GM21390 (cell line): ENCODE data around the gene ARHGEF1.

Experiments
- ATAC-seq: cut with Tn5 transposase; IDR thresholded peaks from one replicate; pipeline ENCODE4 v1.9.1; 2021; ENCODE audit not compliant: unreplicated experiment

Gene ARHGEF1

DNA sequence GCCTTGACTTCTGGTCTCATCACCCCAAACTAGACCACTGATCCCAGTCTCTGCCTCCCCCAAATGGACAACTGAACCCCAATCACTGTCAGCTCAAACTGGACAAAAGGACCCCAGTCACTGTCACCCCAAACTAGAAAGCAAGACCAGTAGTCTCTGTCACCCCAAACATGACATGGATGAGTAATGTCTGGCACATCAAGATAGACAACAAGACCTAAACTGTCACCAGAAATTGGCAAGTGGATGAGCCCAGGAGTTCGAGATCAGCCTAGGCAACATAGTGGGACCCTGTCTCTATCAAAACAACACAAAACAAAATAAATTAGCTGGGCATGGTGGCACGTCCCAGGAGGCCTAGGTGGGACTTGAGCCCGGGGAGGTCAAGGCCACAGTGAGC lies 64.1 kb downstream of the ARHGEF1 start:
- no peak for ATAC-seq

DNA sequence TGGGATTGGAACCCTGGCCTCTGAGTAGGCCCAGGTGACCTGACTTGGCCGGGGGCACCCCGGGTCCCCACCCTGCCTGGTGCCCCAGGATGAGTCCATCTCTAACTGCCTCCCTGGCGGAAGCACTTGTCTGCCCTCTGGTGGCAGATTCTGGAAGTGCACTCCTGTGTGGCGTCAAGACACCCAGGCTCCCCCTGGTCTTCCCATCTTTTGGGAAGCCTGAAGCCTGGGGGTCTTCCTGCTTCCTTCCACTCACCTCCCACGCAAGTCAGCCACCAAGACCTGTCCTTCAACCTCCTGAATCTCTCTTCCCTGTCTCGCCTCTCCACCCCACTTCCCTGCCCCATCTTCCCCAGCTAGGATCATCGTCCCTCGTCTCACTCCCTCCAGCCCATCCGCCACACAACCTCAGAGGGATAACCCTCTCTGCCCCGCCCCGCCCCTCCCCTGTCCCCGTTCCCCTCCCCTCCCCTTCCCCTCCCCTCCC lies 68.7 kb downstream of the ARHGEF1 start:
- no peak for ATAC-seq

DNA sequence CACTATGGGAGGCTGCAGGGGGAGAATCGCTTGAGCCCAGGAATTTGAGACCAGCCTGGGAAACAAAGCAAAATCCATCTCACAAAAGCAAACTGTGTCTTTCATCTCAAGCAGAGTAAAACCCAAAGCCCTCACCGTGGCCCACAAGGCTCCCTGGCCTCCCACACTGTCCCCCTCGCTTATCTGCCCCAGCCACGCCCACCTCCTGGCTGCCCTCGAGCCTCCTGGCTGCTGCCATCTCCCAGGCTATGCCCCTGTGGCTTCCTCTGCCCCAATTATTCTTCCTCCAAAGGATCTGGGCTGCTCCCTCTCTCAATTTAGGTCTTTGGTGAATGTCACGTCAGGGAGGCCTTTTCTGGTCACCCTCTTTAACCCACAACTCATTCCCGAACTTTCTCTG lies 72.5 kb downstream of the ARHGEF1 start:
- no peak for ATAC-seq

DNA sequence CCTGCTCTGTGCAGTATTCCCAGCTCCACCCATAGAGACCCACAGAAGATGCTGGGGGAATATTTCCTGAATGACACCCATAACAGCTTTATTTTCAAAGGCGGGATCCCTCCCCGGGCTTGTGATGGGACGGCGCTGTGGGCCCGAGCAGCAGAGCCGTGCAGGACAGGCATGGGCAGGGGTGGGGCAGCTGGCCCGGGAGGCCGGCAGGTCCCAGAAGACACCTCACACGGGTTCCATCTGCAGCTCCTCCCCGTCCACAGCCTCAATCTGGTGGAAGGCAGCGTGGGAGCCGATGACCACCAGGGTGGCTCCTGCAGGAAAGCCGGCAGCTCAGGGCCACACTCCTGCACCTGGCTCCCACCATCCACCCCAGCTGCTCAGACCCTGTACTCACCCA lies 73.6 kb downstream of the ARHGEF1 start:
- no peak for ATAC-seq
